Keratinocyte (primary cell): Measurements from ENCODE around the gene SLC25A44. TPM values are rescaled to one million over a fixed set of nuclear protein-coding genes. Genes with fewer than 3 reads are reported as not detected.

Experiments
- DNase-seq: peaks from one replicate; pipeline ENCODE4 v3.0.0-alpha.2; 2011; ENCODE audit warnings: low read depth, missing footprints, low spot score
- FAIRE-seq: peaks from 2 replicates; lab custom pipeline; 2011; peaks lifted over from hg19 to GRCh38; lab: Jason Lieb, UNC
- H2AFZ ChIP-seq: 2 replicates; pipeline ENCODE4 v1.6.0; 2012; ENCODE audit warnings: low read length, control low read depth, inconsistent platforms; ENCODE audit not compliant: control insufficient read depth
- H3K27ac ChIP-seq: 2 replicates; pipeline ENCODE4 v1.5.1; 2011; ENCODE audit warnings: low read length; ENCODE audit not compliant: control insufficient read depth, insufficient read depth
- H3K27me3 ChIP-seq: 3 replicates; pipeline ENCODE4 v1.6.0; 2011; ENCODE audit warnings: low read length; ENCODE audit not compliant: control insufficient read depth, insufficient read depth; ENCODE audit errors: extremely low read depth
- H3K36me3 ChIP-seq, 2 experiments: 2 replicates in 1 of 2; 3 replicates in 1 of 2; pipeline ENCODE4 v1.5.1; 2011; ENCODE audit warnings: low read length in 2 of 2, mild to moderate bottlenecking in 1 of 2; ENCODE audit not compliant: control insufficient read depth in 2 of 2, insufficient read depth in 2 of 2; ENCODE audit errors: extremely low read depth in 1 of 2
- H3K4me1 ChIP-seq: 3 replicates; pipeline ENCODE4 v1.5.1; 2011; ENCODE audit warnings: low read length; ENCODE audit not compliant: control insufficient read depth, insufficient read depth; ENCODE audit errors: extremely low read depth
- H3K4me2 ChIP-seq: 3 replicates; pipeline ENCODE4 v1.6.0; 2011; ENCODE audit warnings: low read depth, low read length; ENCODE audit not compliant: control insufficient read depth, insufficient read depth; ENCODE audit errors: extremely low read depth
- H3K4me3 ChIP-seq, 3 experiments: fragments of 200-600 bp in 1 of 3; sonication (generic) in 1 of 3; 2 replicates in 2 of 3; 3 replicates in 1 of 3; pipeline ENCODE4 v1.5.1; 2011 to 2016; ENCODE audit warnings: low read length in 3 of 3, mild to moderate bottlenecking in 3 of 3, control low read depth in 2 of 3, inconsistent platforms in 1 of 3, low read depth in 1 of 3, mixed read lengths in 1 of 3, mixed run types in 1 of 3, moderate library complexity in 1 of 3; ENCODE audit not compliant: control insufficient read depth in 2 of 3, insufficient read depth in 2 of 3; ENCODE audit errors: extremely low read depth in 1 of 3
- H3K79me2 ChIP-seq: 2 replicates; pipeline ENCODE4 v1.6.0; 2012; ENCODE audit warnings: low read length; ENCODE audit not compliant: control insufficient read depth, insufficient read depth
- H3K9ac ChIP-seq: 3 replicates; pipeline ENCODE4 v1.6.0; 2011; ENCODE audit warnings: low read length; ENCODE audit not compliant: control insufficient read depth, insufficient read depth; ENCODE audit errors: extremely low read depth
- H3K9me1 ChIP-seq: 3 replicates; pipeline ENCODE4 v1.6.0; 2011; ENCODE audit warnings: low read length; ENCODE audit not compliant: control insufficient read depth, insufficient read depth; ENCODE audit errors: extremely low read depth
- H3K9me3 ChIP-seq: 2 replicates; pipeline ENCODE4 v1.5.1; 2012; ENCODE audit warnings: low read depth, low read length; ENCODE audit not compliant: control insufficient read depth
- H4K20me1 ChIP-seq: 3 replicates; pipeline ENCODE4 v1.6.0; 2011; ENCODE audit warnings: low read length; ENCODE audit not compliant: control insufficient read depth, insufficient read depth; ENCODE audit errors: extremely low read depth
- EZH2 ChIP-seq: IDR thresholded peaks from one replicate; pipeline ENCODE4 v1.6.1; 2012; ENCODE audit warnings: inconsistent platforms, mild to moderate bottlenecking, low read length, moderate library complexity
- dilution Hi-C: fragments of 300-500 bp; cut with MboI; formaldehyde crosslinking; loops from one replicate; pipeline ENCODE4 v1.7.0; 2020; ENCODE audit warnings: low sequenced_read_pairs; ENCODE audit not compliant: extremely low pct_ligation_motif_present
- polyA plus RNA-seq, 5 experiments: library from polyadenylated mRNA; depleted of rRNA in 3 of 5; stranded (reverse) in 3 of 5; stranded (forward) in 1 of 5; unstranded in 1 of 5; fragments of >200 nt; gene quantifications; 1 replicate in 1 of 5; 2 replicates in 3 of 5; 3 replicates in 1 of 5; pipeline versions ENCODE4 v1.2.1 to v1.2.3, GENCODE V29; 2011 to 2012; ENCODE audit warnings: missing spikeins in 2 of 5, low read depth in 1 of 5, low replicate concordance in 1 of 5
- TF ChIP-seq, protein P1 (sequence below), 3 experiments: IDR thresholded peaks in 1 of 3; conservative IDR thresholded peaks in 1 of 3; optimal IDR thresholded peaks in 1 of 3; 2 replicates in 2 of 3; 3 replicates in 1 of 3; pipeline versions ENCODE3 to v1.5.1; 2011; ENCODE audit warnings: low read length in 3 of 3, mild to moderate bottlenecking in 3 of 3, moderate library complexity in 2 of 3, control low read depth in 1 of 3, inconsistent platforms in 1 of 3; ENCODE audit not compliant: insufficient read depth in 2 of 3; ENCODE audit errors: extremely low read depth in 1 of 3

The SLC25A44 gene
- polyA plus RNA-seq, 1 donor (not counting 4 experiments of a cell fraction or from before 2014, with no cell fraction given): 24.4 TPM

- Histone ChIP-seq H3K4me3 (no peak overlapping the region), H3K27me3 (no peaks in the 10 kb centered on the region), H4K20me1 (no peaks in the 10 kb centered on the region), H3K27ac (no peak overlapping the region), H3K9ac (no peak overlapping the region), H3K9me1 (peaks cover 2% of the 10 kb centered on the region), H2AFZ (no peak overlapping the region), H3K36me3 (peaks cover 12 to 26% of the 10 kb centered on the region in 2 experiments), H3K4me1 (peaks cover 8% of the 10 kb centered on the region), H3K4me2 (no peak overlapping the region), H3K79me2 (peaks cover 27% of the 10 kb centered on the region), H3K9me3 (no peaks in the 10 kb centered on the region)
- DNase-seq: no peak
- dilution Hi-C loops: no loop called here
- TF ChIP-seq EZH2: no peak
- TF ChIP-seq, protein P1, sequence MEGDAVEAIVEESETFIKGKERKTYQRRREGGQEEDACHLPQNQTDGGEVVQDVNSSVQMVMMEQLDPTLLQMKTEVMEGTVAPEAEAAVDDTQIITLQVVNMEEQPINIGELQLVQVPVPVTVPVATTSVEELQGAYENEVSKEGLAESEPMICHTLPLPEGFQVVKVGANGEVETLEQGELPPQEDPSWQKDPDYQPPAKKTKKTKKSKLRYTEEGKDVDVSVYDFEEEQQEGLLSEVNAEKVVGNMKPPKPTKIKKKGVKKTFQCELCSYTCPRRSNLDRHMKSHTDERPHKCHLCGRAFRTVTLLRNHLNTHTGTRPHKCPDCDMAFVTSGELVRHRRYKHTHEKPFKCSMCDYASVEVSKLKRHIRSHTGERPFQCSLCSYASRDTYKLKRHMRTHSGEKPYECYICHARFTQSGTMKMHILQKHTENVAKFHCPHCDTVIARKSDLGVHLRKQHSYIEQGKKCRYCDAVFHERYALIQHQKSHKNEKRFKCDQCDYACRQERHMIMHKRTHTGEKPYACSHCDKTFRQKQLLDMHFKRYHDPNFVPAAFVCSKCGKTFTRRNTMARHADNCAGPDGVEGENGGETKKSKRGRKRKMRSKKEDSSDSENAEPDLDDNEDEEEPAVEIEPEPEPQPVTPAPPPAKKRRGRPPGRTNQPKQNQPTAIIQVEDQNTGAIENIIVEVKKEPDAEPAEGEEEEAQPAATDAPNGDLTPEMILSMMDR (optimal IDR thresholded peaks at IDR 0.05 in 1 of 3, IDR thresholded peaks at IDR 0.05 in 1 of 3, conservative IDR thresholded peaks at IDR 0.05 in 1 of 3; ENCODE audit: extremely low read depth in 1 of 3, insufficient read depth in 2 of 3, low read length in 3 of 3): no peak
- no peak for FAIRE-seq
These were observed 10.8 kb downstream of the SLC25A44 start for GRCh38 chr1:156204686-156205085.

- FAIRE-seq (no peak), DNase-seq (no peak)
- Histone ChIP-seq H3K79me2 (peaks cover 8% of the 10 kb centered on the region), H4K20me1 (no peaks in the 10 kb centered on the region), H3K27me3 (no peaks in the 10 kb centered on the region), H3K9ac (no peak overlapping the region), H3K27ac (no peak overlapping the region), H3K4me2 (no peak overlapping the region), H2AFZ (no peak overlapping the region), H3K36me3 (peaks cover 13 to 25% of the 10 kb centered on the region in 2 experiments), H3K4me1 (peaks cover 16% of the 10 kb centered on the region), H3K4me3 (no peak overlapping the region), H3K9me1 (no peaks in the 10 kb centered on the region), H3K9me3 (no peaks in the 10 kb centered on the region)
- dilution Hi-C loops: no loop called here
- TF ChIP-seq, protein P1 (optimal IDR thresholded peaks at IDR 0.05 in 1 of 3, IDR thresholded peaks at IDR 0.05 in 1 of 3, conservative IDR thresholded peaks at IDR 0.05 in 1 of 3; ENCODE audit: extremely low read depth in 1 of 3, insufficient read depth in 2 of 3, low read length in 3 of 3): no peak
- TF ChIP-seq EZH2: no peak
These were observed 17.3 kb downstream of the SLC25A44 start for GRCh38 chr1:156211243-156211642.
